ENCODE results near the gene NINJ2.

NINJ2 gene

DNA sequence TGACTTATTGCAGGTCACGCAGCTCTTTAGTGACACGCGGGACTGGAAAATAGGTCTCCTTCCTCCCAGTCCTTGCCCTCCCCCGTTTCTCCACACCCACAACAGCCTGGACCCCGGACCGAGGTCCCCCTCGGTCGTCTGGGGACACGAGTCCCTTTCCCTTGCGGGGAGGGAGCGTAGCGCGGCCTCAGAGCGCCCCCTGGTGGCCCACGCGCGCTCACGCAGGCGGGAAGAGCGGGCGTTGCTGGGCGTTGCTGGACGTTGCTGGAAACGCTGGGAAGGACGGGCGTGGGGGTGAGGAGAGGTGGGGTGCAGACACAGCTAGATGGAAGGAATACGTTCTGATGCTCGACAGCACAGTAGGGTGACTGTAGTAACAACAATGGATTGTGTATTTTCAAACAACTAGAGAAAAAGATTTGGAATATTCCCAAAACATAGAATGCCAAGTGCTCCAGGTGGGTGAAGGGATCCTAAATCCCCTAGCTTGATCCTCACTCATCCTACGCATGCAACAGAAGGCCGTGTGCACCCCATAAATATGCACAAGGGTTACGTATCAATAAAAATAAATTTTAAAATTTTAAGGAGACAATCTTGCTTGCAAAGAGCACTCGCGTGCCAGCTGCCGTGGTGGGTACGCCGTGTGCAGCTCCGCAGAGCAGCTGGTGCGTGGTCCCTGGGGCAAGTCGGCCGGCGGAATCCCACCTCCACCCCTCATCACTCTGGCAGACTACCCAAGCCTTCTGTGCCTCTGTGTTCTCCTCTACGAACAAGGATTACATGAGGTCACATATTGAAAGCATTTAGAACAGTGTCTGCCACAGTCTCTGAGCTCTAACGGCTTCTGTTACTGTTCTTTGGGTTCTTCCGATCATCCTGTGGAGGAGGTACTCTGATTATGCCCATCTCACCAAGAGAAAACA, 116.1 kb downstream of the NINJ2 start:
- peak; percentile 61 for DNase-seq (ENCODE audit: low read depth)

DNA sequence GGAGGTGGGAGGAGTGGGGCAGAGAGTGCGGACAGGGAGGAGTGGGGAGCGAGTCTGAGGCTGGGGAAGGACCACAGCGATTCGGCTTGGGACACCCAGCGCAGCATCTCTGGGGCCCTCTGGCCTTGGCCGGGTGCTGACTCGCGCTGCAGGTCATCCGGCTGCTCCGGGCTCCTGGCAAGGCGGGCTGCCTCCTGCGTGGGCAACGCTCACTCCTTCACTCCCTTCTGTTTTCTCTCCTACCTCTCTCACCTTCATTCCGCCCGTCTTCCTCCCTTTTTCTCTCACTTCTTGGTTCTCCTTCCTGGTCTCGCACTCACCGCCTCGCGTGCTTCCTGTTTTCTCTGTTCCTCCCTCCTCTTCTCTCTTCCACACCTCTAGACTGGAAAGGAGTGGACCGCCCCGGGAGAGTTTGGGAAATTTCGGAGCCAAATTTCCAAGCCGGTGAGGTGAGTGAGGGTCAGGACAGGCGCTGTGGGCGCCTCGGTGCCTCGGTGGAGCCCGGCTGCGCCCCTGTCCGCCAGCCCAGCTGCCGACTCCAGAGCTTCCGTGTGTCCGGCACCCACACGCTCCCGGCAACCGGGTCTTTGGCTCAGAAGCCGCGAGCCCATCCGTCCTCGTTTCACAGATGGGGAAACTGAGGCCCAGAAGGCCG, 116.9 kb downstream of the NINJ2 start:
- no peak for DNase-seq (ENCODE audit: low read depth)

DNA sequence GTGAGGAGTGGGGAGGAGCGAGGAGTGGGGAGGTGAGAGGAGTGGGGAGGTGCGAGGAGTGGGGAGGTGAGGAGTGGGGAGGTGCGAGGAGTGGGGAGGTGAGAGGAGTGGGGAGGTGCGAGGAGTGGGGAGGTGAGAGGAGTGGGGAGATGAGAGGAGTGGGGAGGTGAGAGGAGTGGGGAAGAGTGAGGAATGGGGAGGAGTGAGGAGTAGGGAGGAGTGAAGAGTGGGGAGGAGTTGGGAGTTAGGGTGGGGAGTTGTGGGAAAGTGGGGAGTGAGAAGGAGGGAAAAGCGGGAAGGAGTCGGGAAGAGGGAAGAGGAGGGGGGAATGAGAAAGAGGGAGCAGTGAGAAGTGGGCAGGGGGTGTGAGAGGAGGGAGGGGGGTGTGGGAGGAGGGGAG, 117.4 kb downstream of the NINJ2 start:
- no peak for DNase-seq (ENCODE audit: low read depth)

DNA sequence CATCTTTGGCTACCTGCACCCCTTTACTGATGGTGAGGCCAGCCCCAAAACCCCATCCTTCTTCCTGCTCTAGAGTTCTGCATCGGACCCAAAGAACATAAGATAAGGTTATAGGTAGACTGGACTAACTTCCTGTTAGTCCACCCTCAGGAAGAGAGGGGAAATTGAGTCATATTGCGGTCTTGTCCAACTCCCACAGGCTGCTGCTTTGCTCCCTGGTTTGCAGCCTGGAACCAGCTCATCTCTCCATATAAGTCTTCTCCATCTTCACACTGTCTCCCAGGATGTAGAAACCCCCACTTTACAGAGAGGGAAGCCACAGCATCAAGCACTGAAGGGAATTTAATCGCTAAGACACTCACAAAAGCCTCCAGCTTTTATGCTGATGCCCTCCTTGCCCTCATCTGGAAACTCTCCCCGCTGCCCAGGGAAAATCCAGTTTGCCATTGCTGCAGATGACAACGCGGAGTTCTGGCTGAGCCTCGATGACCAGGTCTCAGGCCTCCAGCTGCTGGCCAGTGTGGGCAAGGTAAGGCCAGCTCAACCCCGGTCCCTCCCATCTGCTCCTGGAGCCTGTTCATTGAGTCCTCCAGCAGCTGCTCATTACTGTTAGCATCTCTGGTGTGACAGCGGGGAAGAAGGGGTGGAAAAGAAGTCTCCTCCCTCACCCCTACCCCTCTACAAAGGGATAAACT, 118.2 kb downstream of the NINJ2 start:
- no peak for DNase-seq (ENCODE audit: low read depth)

DNA sequence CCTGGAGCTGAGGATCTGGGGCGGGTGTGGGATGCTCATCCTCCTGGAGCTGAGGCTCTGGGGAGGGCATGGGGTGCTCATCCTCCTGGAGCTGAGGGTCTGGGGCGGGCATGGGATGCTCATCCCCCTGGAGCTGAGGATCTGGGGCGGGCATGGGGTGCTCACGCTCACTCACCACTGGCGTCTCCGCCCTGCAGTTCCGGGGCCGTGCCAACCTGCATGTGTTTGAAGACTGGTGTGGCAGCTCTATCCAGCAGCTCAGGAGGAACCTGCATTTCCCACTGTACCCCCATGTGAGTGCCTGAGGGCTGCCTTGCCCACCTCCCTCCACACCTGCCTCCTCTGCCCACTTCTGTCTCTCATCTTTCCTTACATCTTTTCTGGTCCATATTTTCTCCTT, 119.1 kb downstream of the NINJ2 start:
- DNase-seq (ENCODE audit: low read depth) = no peak

DNA sequence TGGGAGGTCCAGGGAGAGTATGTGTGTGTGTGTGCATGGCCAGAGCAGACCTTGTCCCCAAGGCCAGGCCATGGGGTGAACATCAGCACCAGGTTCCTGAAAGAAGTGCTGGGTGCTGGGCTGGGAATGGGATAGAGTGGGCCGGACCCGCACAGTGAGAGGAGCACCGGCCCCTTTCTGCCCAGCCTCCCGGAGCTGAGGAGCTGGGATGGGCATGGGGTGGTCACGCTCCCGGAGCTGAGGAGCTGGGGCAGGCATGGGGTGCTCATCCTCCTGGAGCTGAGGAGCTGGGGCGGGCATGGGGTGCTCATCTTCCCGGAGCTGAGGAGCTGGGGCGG, 120.2 kb downstream of the NINJ2 start:
- DNase-seq (ENCODE audit: low read depth) = no peak

DNA sequence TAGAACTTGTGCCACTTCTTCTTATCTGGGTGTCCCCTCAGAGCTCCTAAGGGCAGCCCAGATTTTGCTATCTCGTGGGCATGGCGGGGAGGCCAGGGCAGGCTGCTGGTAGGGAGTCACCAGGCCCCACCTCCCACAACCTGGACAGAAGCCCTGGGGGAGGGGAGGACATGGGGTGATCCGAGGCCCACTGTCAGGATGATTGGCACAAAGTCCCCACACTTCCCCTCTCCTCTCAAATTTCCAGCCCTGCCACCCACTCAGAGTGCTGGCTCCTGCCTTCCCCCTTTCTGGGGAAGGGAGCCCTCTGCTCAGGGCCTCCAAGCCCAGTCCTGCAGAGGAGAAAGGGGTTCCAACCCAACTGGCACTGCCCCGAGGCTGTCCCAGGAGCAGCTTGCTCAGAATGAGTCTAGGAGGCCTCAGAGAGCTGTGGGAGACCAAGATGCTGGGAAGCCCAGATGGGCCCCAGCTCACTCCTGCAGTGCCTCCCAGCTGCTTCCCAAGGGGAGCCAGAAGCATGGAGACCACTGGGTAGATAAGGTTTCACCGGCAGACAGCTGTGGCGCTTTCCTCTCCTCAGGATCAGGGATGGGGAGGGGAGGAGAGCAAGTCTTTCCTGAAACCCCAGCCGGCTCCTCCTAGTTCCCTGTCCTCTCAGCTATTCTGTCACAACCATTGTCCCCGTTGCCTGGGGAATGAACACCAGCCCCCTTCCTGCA, 120.7 kb downstream of the NINJ2 start:
- DNase-seq (ENCODE audit: low read depth) = no peak

DNA sequence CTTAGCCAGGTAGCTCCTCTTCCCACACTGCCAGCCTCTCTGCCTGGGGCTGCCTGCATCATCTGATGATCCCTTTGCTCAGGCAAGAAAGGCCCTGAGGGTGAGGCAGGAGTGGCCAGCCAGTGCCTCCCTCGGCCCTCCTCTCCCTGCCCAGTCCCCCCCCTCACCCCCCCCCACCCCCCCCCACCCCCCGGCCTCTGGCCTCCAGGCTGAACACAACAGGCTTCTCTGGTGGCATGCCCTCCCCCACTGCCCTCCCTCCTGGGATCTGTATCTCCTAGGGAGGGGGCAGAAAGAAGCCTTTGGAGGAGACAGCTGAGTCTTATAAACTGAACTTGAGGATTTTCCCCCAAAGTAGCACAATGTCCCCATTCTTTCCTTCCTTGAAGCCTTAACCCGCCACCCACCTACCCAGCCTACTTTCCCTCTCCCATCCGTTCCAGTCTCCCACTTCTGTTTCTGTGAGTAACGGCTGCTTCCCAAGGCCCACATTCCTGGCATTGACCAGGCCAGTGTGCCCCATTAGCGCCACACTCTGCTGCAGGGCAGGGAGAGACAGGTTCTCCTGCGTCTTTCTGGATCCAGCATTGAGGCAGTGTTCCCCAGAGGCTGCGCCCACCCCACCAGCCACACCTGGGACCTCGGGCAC, 121.4 kb downstream of the NINJ2 start:
- no peak for DNase-seq (ENCODE audit: low read depth)

DNA sequence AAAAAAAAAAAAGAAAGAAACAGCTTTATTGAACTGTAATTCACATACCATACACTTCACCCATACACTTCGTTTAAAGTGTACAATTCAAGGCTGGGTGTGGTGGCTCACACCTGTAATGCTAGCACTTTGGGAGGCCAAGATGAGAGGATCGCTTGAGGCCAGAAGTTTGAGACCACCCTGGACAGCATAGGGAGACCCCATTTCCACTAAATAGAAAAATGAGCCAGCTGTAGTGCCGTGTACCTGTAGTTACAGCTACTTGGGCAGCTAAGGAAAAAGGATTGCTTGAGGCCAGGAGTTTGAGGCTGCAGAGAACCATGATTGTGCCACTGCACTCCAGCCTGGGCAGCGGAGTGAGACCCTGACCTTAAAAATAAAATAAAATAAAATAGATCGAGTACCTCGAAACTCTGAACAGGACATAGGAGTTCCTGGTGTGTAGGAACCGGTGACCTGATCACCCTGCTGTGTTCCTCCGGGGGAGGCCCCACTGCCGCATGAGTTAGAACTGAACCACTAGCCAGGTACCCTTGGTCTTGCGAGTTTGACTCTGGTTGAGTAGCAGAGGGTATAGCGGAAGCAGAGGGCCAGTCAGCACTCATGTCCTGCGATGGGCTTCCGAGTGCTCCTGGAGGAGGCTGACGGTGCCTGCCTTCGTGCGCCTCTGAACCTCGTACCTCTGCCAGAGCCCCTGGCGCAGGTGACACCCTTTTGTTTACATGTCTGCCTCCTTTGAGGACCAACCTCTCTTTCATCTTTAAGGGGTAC, 123.5 kb downstream of the NINJ2 start:
- DNase-seq (ENCODE audit: low read depth) = no peak

DNA sequence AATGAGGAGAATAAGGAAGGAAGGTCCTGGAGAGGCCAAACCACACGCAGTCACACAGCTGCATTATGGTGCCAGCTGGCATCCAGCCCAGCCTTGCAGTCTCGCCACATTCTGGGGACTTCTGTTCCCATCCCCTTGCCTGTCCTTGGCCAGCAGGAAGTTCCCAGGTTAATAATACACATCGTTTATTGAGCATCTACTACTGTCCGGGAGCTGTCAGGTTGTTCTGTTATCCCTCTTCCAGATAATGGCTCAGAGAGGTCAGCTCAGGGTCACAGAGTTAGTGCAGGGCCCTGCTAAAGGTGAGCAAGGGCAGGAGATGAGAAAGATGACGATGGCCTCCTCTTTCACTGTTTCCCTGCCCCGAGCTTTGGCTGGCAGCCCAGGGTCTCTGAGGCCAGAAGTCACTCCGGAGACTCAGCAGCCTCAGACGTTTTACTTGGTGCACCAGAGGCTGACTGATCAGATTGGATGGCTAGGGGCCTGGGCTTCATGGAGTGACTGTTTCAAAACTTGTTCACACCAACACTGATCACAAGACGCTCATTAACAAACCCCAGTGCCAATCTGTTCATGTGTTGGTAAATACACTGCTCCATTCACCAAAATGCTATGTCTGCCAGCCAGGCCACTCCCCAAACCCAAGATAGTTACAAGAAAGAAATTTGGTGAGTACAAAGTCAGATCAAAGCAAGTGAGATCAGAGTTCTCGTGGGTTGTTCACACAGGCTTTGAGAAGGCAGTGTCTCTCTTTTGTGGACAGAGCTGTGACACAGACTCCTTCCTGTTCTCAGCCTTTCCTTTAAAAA, 124.3 kb downstream of the NINJ2 start:
- DNase-seq (ENCODE audit: low read depth) = peak; percentile 72

DNA sequence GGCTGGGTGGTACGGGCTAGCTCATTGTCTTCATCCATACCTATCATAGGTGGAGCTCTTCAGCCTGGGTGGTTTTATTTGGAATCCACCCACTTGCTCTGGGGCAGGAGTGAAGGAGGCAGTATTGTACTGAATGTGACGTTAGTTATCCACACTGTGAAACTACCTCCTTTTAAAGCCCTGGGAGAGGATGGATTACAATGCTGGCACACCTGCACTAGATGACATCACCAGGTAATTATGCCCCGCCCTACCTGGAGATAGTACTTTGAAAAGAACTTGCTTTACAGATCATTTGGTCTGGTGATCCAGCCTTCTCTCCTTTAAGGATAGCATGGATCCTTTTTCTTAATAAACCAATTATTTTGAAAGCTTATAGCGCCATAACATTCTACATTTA, 125.5 kb downstream of the NINJ2 start:
- DNase-seq (ENCODE audit: low read depth) = no peak

DNA sequence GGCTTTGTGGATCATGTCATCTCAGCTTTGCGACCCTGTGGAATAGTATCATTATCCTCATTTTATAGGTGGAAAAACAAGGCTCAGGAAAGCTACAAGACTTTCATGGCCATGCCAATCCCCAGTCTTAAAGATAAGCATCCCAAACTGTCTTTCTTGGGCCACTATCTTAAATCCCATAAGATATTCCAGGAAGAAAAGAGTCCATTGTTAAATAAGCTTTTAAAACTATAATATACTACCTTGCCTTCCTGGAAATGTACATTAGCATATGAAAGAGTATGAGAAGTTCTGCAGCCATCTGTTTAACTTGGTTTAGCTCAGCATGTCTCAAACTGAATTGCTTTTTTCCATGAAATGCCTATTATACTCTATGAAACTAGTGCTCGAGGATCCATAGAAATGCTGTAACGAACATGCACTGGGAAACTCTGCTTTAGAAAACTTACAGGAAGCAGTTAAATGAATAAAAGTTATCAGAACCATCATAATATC, 126.4 kb downstream of the NINJ2 start:
- DNase-seq (ENCODE audit: low read depth) = no peak

DNA sequence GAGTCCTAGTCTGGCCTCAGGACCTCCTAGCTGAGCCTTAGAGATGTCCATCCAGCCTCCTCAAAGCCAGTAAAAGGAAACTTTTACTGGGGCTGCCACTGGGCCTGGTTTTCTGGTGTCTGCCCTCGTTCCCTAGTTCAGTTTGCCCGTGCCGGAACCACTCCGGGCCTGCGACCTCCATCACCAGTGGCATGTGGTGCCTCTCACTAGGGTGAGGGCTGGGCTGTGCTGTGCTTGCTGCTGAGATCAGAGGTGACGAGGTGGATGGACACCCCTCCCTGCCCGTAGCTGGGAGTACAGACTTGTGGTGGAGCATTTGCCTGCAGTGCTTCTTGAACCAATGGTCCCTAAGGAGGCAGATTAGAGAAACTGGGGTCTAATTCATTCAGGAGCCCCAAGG, 127.8 kb downstream of the NINJ2 start:
- DNase-seq (ENCODE audit: low read depth) = no peak

DNA sequence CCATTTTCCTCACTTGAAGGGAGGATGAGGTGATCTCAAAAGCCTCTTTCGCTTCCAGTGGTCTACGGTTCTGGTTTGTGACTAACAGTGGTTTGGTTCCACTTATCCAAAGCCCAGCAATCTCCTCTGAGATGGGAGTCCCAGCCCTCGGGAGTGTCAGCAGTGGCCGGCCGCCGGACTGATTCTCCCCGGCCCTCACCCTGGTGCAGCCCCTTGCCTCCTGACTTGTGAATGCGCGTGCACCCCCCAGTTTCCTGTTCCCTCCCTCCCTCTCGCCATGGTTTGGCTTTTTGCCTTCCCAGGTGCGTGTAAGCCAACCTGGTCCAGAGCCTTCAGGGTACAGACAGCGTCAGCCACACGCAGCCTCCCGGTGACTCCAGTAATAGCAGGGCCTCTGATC, 129.0 kb downstream of the NINJ2 start:
- DNase-seq (ENCODE audit: low read depth) = no peak

DNA sequence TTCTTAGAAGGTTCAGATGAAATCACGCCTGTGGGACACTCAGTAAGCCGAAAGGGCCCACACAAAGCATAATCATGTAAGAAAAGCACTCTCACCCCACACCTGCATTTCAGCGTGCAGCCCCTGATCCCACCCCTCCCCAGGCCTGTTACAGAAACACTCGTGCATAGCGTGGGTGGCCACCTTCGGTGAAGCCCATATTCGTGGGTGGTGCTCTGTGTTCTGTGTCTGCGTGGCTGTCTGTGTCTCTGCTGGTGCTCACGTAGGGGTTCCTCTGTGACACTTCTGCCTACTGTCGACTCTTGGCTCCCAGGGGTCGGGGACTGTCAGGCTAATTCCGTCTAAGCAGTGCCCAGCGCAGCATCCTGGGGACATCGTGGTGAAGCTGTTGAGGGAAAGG, 129.5 kb downstream of the NINJ2 start:
- DNase-seq (ENCODE audit: low read depth) = no peak

DNA sequence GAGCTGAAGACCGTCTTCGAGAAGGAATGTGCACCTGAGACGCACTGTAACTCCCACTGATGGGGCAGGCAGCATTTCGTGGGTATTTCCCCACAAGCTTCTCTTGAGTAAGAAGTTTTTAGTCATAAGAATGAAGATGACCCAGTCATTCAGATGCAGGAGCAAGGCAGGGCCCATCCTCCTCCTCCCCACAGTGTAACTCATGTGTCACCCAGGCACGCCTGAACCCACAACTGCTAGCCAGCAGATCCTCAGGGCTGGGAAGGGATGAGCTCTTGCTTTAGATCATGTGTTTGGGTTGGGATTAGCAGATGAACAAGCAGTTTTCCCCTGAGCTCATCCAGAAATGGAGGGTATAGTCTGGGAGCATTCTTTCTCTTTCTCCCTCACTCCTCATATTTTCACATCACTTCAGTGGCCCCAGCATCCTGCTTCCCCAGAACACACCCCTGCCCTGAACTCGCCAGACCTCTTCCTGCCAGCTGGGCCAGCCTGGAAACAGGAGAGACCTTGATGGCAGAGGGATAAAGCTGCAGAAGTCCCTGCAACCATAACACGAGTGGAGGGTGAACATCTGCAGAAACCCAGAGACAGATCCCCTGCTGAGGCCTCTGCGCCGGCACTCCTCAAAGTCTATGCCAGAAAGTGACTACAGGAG, 130.2 kb downstream of the NINJ2 start:
- peak; percentile 82 for DNase-seq (ENCODE audit: low read depth)

DNA sequence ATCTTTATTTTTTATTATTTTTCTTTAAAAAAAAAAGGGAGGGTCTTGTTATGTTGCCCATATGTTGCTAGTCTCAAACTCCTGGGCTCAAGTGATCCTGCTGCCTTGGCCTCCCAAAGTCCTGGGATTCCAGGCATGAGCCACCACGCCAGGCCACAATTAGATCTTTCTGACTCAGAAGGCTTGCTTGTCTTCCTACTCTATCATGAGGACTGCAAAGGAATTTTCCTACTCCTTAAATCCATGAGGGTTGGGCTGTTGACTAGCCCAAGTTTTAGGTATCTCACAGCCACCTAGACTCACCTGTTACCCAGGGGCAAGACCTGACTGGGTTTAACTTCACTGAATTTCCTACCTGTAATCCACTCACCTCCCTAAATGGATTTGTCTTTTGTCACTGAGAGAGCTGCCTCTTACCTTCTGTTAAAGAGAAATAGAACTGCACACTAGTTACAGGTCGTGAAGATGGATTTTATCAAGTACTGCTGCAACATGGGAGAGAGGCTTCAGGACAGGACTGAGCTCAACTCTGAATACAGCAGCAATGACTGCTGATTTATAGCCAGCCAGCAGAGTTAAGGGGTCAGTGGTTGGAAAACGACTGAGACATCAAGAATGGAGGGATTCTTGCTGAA, 131.2 kb downstream of the NINJ2 start:
- peak; percentile 65 for DNase-seq (ENCODE audit: low read depth)

DNA sequence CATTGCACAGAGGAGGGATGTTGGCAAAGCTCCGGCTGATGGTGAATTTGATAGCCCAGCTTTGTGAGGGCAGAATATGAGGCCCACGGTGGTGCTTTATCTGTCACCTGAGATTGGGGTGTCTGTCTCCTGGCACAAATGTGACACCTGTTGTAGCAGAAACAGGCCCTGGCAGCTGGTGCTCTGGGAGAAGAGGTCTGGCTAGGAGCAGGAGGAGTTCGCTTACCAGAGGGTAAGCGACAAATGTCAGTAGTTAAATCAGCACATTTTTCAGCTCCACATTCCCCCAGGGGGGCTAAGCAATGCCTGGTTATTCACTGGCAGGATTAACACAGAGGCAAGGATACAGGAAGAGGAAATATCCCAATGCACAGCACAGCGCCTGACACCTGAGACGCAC, 132.4 kb downstream of the NINJ2 start:
- DNase-seq (ENCODE audit: low read depth) = no peak

DNA sequence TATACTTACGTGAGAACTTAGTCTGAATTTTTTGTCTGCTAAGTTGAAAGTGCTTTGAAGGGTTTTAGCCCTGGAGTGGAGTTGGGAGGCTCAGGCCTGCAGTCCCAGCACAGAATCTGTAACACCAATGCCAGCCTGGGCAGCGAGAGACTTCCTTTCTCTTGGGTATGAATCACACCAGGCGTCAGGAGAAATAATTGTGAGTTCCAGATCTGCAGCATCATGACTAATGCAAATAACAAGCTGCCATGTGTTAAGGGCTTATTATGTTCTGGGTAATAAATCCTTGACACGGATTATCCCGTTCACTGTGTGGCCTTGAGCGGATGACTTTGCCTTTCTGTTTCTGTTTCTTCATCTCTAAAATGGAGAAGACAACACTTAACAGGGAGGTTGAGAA, 132.9 kb downstream of the NINJ2 start:
- peak; percentile 58 for DNase-seq (ENCODE audit: low read depth)

Data from EH (cell line).